HepG2 (cell line): Measurements from ENCODE around the gene TP73. TPM values are rescaled to one million over a fixed set of nuclear protein-coding genes. Genes with fewer than 3 reads are reported as not detected.

ENCODE experiments used
- BCL6 ChIP-seq: IDR thresholded peaks from 2 replicates; pipeline ENCODE4 v1.6.1; 2016; ENCODE audit warnings: missing genetic modification reagents, missing compliant biosample characterization
- CEBPG ChIP-seq: IDR thresholded peaks from 2 replicates; pipeline ENCODE4 v1.6.1; 2016
- EED ChIP-seq: sonication (generic); formaldehyde crosslinking; IDR thresholded peaks from 2 replicates; pipeline ENCODE4 v1.5.0; 2020; ENCODE audit warnings: mild to moderate bottlenecking, missing genetic modification reagents
- EHMT2 ChIP-seq: fragments of 200-600 bp; sonication (generic); IDR thresholded peaks from 2 replicates; pipeline ENCODE4 v1.7.0; 2017; ENCODE audit warnings: antibody characterized with exemption, low read depth, low read length, borderline replicate concordance
- GATAD1 ChIP-seq: IDR thresholded peaks from 2 replicates; pipeline ENCODE4 v1.6.1; 2016; ENCODE audit warnings: missing genetic modification reagents, missing compliant biosample characterization
- PBX3 ChIP-seq: sonication (generic); formaldehyde crosslinking; IDR thresholded peaks from 2 replicates; pipeline ENCODE4 v1.8.1; 2023; ENCODE audit warnings: missing genetic modification reagents, inconsistent platforms, borderline replicate concordance
- SPEN ChIP-seq: sonication (generic); formaldehyde crosslinking; IDR thresholded peaks from 2 replicates; pipeline ENCODE4 v1.5.1; 2020; ENCODE audit warnings: low read depth, mild to moderate bottlenecking, missing genetic modification reagents
- ZHX2 ChIP-seq, 2 experiments: sonication (generic) in 1 of 2; formaldehyde crosslinking in 1 of 2; IDR thresholded peaks; 2 replicates each; pipeline versions ENCODE4 v1.6.1 to v1.9.0; 2014 to 2022; ENCODE audit warnings: antibody characterized with exemption in 1 of 2, borderline replicate concordance in 1 of 2, inconsistent platforms in 1 of 2, low read depth in 1 of 2, missing genetic modification reagents in 1 of 2
- ZNF646 ChIP-seq: sonication (generic); formaldehyde crosslinking; IDR thresholded peaks from 2 replicates; pipeline ENCODE4 v1.9.0; 2021; ENCODE audit warnings: mild to moderate bottlenecking, missing genetic modification reagents
- ZNF782 ChIP-seq: sonication (generic); formaldehyde crosslinking; IDR thresholded peaks from 2 replicates; pipeline ENCODE4 v1.4.0; 2020; ENCODE audit warnings: missing genetic modification reagents, mild to moderate bottlenecking, borderline replicate concordance
- polyA plus RNA-seq, 8 experiments: library from polyadenylated mRNA; depleted of rRNA in 3 of 8; stranded (reverse) in 7 of 8; unstranded in 1 of 8; fragments of >200 nt; fragmentation: Illumina TruSeq in 4 of 8; extraction: Trizol in 4 of 8; gene quantifications; 2 replicates each; pipeline versions ENCODE4 v1.2.1 to v1.2.3, GENCODE V29; 2011 to 2016; ENCODE audit warnings: low read depth in 4 of 8, missing spikeins in 1 of 8, mixed read lengths in 1 of 8; ENCODE audit not compliant: insufficient read depth in 1 of 8
- total RNA-seq, 5 experiments: library from RNA; depleted of rRNA; stranded (reverse); fragments of >200 nt; fragmentation: Illumina TruSeq; extraction: Trizol; gene quantifications; 2 replicates each; pipeline ENCODE4 v1.2.3, GENCODE V29; 2016; ENCODE audit warnings: low read depth in 1 of 5
- TF ChIP-seq, protein P1 (sequence below): sonication (generic); formaldehyde crosslinking; conservative IDR thresholded peaks from 2 replicates; pipeline ENCODE4 v1.4.0; 2020; ENCODE audit warnings: missing genetic modification reagents

TP73 gene
- total and polyA plus RNA-seq, 2 of the 13 experiments (the other 11 are each of a cell fraction or from before 2014, with no cell fraction given), result 0.49 to 1.1 TPM

- TF ChIP-seq ZNF782, result no peak
- no peak for TF ChIP-seq GATAD1
- no peak for TF ChIP-seq CEBPG (CRISPR knock-in tag)
- no peak for TF ChIP-seq EED (CRISPR knock-in tag)
- TF ChIP-seq ZNF646 (CRISPR knock-in tag), result no peak
- no peak for TF ChIP-seq SPEN
- 0 out of 2 replicates have a peak, but pooled peaks have one; percentile 25 for TF ChIP-seq EHMT2
- no peak for TF ChIP-seq ZHX2 (IDR thresholded peaks at IDR 0.05; ENCODE audit: low read depth)
- TF ChIP-seq ZHX2 (CRISPR knock-in tag; IDR thresholded peaks at IDR 0.05; ENCODE audit: borderline replicate concordance), result no peak
- TF ChIP-seq PBX3, result no peak
- TF ChIP-seq, protein P1, sequence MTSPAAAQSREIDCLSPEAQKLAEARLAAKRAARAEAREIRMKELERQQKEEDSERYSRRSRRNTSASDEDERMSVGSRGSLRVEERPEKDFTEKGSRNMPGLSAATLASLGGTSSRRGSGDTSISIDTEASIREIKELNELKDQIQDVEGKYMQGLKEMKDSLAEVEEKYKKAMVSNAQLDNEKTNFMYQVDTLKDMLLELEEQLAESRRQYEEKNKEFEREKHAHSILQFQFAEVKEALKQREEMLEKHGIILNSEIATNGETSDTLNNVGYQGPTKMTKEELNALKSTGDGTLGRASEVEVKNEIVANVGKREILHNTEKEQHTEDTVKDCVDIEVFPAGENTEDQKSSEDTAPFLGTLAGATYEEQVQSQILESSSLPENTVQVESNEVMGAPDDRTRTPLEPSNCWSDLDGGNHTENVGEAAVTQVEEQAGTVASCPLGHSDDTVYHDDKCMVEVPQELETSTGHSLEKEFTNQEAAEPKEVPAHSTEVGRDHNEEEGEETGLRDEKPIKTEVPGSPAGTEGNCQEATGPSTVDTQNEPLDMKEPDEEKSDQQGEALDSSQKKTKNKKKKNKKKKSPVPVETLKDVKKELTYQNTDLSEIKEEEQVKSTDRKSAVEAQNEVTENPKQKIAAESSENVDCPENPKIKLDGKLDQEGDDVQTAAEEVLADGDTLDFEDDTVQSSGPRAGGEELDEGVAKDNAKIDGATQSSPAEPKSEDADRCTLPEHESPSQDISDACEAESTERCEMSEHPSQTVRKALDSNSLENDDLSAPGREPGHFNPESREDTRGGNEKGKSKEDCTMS, result no peak
- peak; percentile 40; the same call in 1 of the 2 replicates for TF ChIP-seq BCL6
Observed at GRCh38 chr1:3717715-3718601, 65.6 kb downstream of the TP73 start (continued).
